ENCODE results near the gene IZUMO1R. TPM values are rescaled to one million over a fixed set of nuclear protein-coding genes. Genes with fewer than 3 reads are reported as not detected.

The IZUMO1R gene
- total and polyA plus RNA-seq, 3 experiments from 2014 or later, result not detected

GRCh38 chr11:94310191-94310875 lies 6.0 kb downstream of the IZUMO1R start:
- Histone ChIP-seq H3K27ac (ENCODE audit: low read depth, low read length) (no peak overlapping the region), H3K4me1 (ENCODE audit: insufficient read depth, low read length) (no peaks in the 10 kb centered on the region), H3K27me3 (ENCODE audit: insufficient read depth, low read length, poor library complexity, severe bottlenecking) (no peaks in the 10 kb centered on the region), H3K4me3 (ENCODE audit: low read length) (no peak overlapping the region), H3K9me3 (ENCODE audit: low read length) (no peaks in the 10 kb centered on the region), H3K36me3 (ENCODE audit: insufficient read depth, low read length) (no peaks in the 10 kb centered on the region)
- ChIA-PET POLR2A (no interaction called here), CTCF (no interaction called here)
- no peak for DNase-seq
- H3K4me1 Mint-ChIP-seq, result no peaks in the 10 kb centered on the region
- peak overlapping the region in 1 of 8 donors; percentile 26 for H3K27ac Mint-ChIP-seq
- no peaks in the 10 kb centered on the region for H3K36me3 Mint-ChIP-seq
- H3K27me3 Mint-ChIP-seq, result peaks cover 11 to 19% of the 10 kb centered on the region in 2 donors
- peaks cover 0 to 1% (median 0%) of the 10 kb centered on the region in 5 donors for H3K9me3 Mint-ChIP-seq
- no peak overlapping the region for H3K4me3 Mint-ChIP-seq

GRCh38 chr11:94312339-94312738 lies 8.0 kb downstream of the IZUMO1R start:
- peaks cover 0 to 1% (median 0%) of the 10 kb centered on the region in 5 donors for H3K9me3 Mint-ChIP-seq
- no peak for DNase-seq
- Histone ChIP-seq H3K4me1 (ENCODE audit: insufficient read depth, low read length) (no peaks in the 10 kb centered on the region), H3K36me3 (ENCODE audit: insufficient read depth, low read length) (no peaks in the 10 kb centered on the region), H3K27ac (ENCODE audit: low read depth, low read length) (no peak overlapping the region), H3K27me3 (ENCODE audit: insufficient read depth, low read length, poor library complexity, severe bottlenecking) (no peaks in the 10 kb centered on the region), H3K4me3 (ENCODE audit: low read length) (no peak overlapping the region), H3K9me3 (ENCODE audit: low read length) (no peaks in the 10 kb centered on the region)
- H3K27me3 Mint-ChIP-seq, result peaks cover 11 to 25% of the 10 kb centered on the region in 2 donors
- ChIA-PET POLR2A (no interaction called here), CTCF (no interaction called here)
- H3K36me3 Mint-ChIP-seq, result no peaks in the 10 kb centered on the region
- no peak overlapping the region for H3K27ac Mint-ChIP-seq
- H3K4me1 Mint-ChIP-seq, result no peaks in the 10 kb centered on the region
- no peak overlapping the region for H3K4me3 Mint-ChIP-seq

GRCh38 chr11:94314064-94314463 lies 9.7 kb downstream of the IZUMO1R start:
- H3K27ac ChIP-seq (ENCODE audit: low read depth, low read length), result no peak overlapping the region
- H3K4me1 ChIP-seq (ENCODE audit: insufficient read depth, low read length), result no peaks in the 10 kb centered on the region
- Mint-ChIP-seq H3K27me3 (peaks cover 11 to 25% of the 10 kb centered on the region in 2 donors), H3K27ac (no peak overlapping the region), H3K36me3 (no peaks in the 10 kb centered on the region), H3K4me1 (no peaks in the 10 kb centered on the region), H3K4me3 (no peak overlapping the region), H3K9me3 (peaks cover 0 to 3% (median 0%) of the 10 kb centered on the region in 5 donors)
- H3K4me3 ChIP-seq (ENCODE audit: low read length), result no peak overlapping the region
- ChIA-PET POLR2A (no interaction called here), CTCF (interaction anchor here (1.6 kb wide), 1 partner anchor 12 kb away, joined by 4 read pairs; no protein-coding TSS in a partner anchor)
- no peaks in the 10 kb centered on the region for H3K9me3 ChIP-seq (ENCODE audit: low read length)
- H3K27me3 ChIP-seq (ENCODE audit: insufficient read depth, low read length, poor library complexity, severe bottlenecking), result no peaks in the 10 kb centered on the region
- no peak for DNase-seq
- no peaks in the 10 kb centered on the region for H3K36me3 ChIP-seq (ENCODE audit: insufficient read depth, low read length)

GRCh38 chr11:94315664-94316063 lies 11.3 kb downstream of the IZUMO1R start:
- H3K4me3 Mint-ChIP-seq, result no peak overlapping the region
- H3K4me1 ChIP-seq (ENCODE audit: insufficient read depth, low read length), result no peaks in the 10 kb centered on the region
- H3K27ac ChIP-seq (ENCODE audit: low read depth, low read length), result no peak overlapping the region
- CTCF ChIA-PET, result no interaction called here
- no peaks in the 10 kb centered on the region for H3K27me3 ChIP-seq (ENCODE audit: insufficient read depth, low read length, poor library complexity, severe bottlenecking)
- no peaks in the 10 kb centered on the region for H3K36me3 Mint-ChIP-seq
- H3K36me3 ChIP-seq (ENCODE audit: insufficient read depth, low read length), result no peaks in the 10 kb centered on the region
- H3K27me3 Mint-ChIP-seq, result peaks cover 11 to 25% of the 10 kb centered on the region in 2 donors
- no peaks in the 10 kb centered on the region for H3K4me1 Mint-ChIP-seq
- H3K9me3 Mint-ChIP-seq, result peaks cover 0 to 2% (median 2%) of the 10 kb centered on the region in 5 donors
- POLR2A ChIA-PET, result no interaction called here
- DNase-seq, result no peak
- H3K27ac Mint-ChIP-seq, result no peak overlapping the region
- no peaks in the 10 kb centered on the region for H3K9me3 ChIP-seq (ENCODE audit: low read length)
- no peak overlapping the region for H3K4me3 ChIP-seq (ENCODE audit: low read length)

- Histone ChIP-seq H3K27ac (ENCODE audit: low read depth, low read length) (no peak overlapping the region), H3K4me1 (ENCODE audit: insufficient read depth, low read length) (no peaks in the 10 kb centered on the region), H3K27me3 (ENCODE audit: insufficient read depth, low read length, poor library complexity, severe bottlenecking) (no peaks in the 10 kb centered on the region), H3K36me3 (ENCODE audit: insufficient read depth, low read length) (no peaks in the 10 kb centered on the region), H3K9me3 (ENCODE audit: low read length) (no peaks in the 10 kb centered on the region), H3K4me3 (ENCODE audit: low read length) (no peak overlapping the region)
- no peaks in the 10 kb centered on the region for H3K4me1 Mint-ChIP-seq
- H3K27me3 Mint-ChIP-seq, result no peaks in the 10 kb centered on the region
- H3K27ac Mint-ChIP-seq, result no peak overlapping the region
- CTCF ChIA-PET, result no interaction called here
- H3K4me3 Mint-ChIP-seq, result no peak overlapping the region
- no peaks in the 10 kb centered on the region for H3K36me3 Mint-ChIP-seq
- POLR2A ChIA-PET, result no interaction called here
- peaks cover 0 to 4% (median 2%) of the 10 kb centered on the region in 5 donors for H3K9me3 Mint-ChIP-seq
- no peak for DNase-seq
Measured at GRCh38 chr11:94322501-94322900, 18.1 kb downstream of the IZUMO1R start.

GRCh38 chr11:94325681-94326080 lies 21.3 kb downstream of the IZUMO1R start:
- ChIA-PET POLR2A (no interaction called here), CTCF (interaction anchor here (0.6 to 1.6 kb wide), 2 partner anchors 11 to 181 kb away, joined by 4 read pairs; no protein-coding TSS in a partner anchor)
- H3K9me3 ChIP-seq (ENCODE audit: low read length), result no peaks in the 10 kb centered on the region
- Mint-ChIP-seq H3K27me3 (peaks cover 0 to 5% of the 10 kb centered on the region in 2 donors), H3K36me3 (no peaks in the 10 kb centered on the region), H3K27ac (no peak overlapping the region), H3K9me3 (peaks cover 0 to 3% (median 0%) of the 10 kb centered on the region in 5 donors), H3K4me1 (no peaks in the 10 kb centered on the region), H3K4me3 (no peak overlapping the region)
- H3K27ac ChIP-seq (ENCODE audit: low read depth, low read length), result no peak overlapping the region
- no peaks in the 10 kb centered on the region for H3K27me3 ChIP-seq (ENCODE audit: insufficient read depth, low read length, poor library complexity, severe bottlenecking)
- H3K4me3 ChIP-seq (ENCODE audit: low read length), result no peak overlapping the region
- H3K36me3 ChIP-seq (ENCODE audit: insufficient read depth, low read length), result no peaks in the 10 kb centered on the region
- H3K4me1 ChIP-seq (ENCODE audit: insufficient read depth, low read length), result no peaks in the 10 kb centered on the region
- DNase-seq, result peak; percentile 1 to 58 (median 24)

- ChIA-PET CTCF (interaction anchor here (1.6 kb wide), 1 partner anchor 13 kb away, joined by 4 read pairs; no protein-coding TSS in a partner anchor), POLR2A (no interaction called here)
- H3K9me3 ChIP-seq (ENCODE audit: low read length), result no peaks in the 10 kb centered on the region
- no peaks in the 10 kb centered on the region for H3K4me1 Mint-ChIP-seq
- H3K9me3 Mint-ChIP-seq, result peaks cover 0 to 2% (median 0%) of the 10 kb centered on the region in 5 donors
- no peaks in the 10 kb centered on the region for H3K36me3 ChIP-seq (ENCODE audit: insufficient read depth, low read length)
- H3K27ac ChIP-seq (ENCODE audit: low read depth, low read length), result no peak overlapping the region
- H3K36me3 Mint-ChIP-seq, result no peaks in the 10 kb centered on the region
- no peak for DNase-seq
- peaks cover 2 to 8% of the 10 kb centered on the region in 2 donors for H3K27me3 Mint-ChIP-seq
- H3K4me3 Mint-ChIP-seq, result no peak overlapping the region
- H3K4me1 ChIP-seq (ENCODE audit: insufficient read depth, low read length), result no peaks in the 10 kb centered on the region
- no peak overlapping the region for H3K4me3 ChIP-seq (ENCODE audit: low read length)
- H3K27ac Mint-ChIP-seq, result no peak overlapping the region
- H3K27me3 ChIP-seq (ENCODE audit: insufficient read depth, low read length, poor library complexity, severe bottlenecking), result no peaks in the 10 kb centered on the region
Measured at GRCh38 chr11:94326947-94327346, 22.6 kb downstream of the IZUMO1R start.

GRCh38 chr11:94328587-94329080 lies 24.3 kb downstream of the IZUMO1R start:
- DNase-seq, result no peak
- peaks cover 2 to 8% of the 10 kb centered on the region in 2 donors for H3K27me3 Mint-ChIP-seq
- ChIA-PET CTCF (no interaction called here), POLR2A (no interaction called here)
- H3K9me3 ChIP-seq (ENCODE audit: low read length), result no peaks in the 10 kb centered on the region
- no peak overlapping the region for H3K27ac ChIP-seq (ENCODE audit: low read depth, low read length)
- H3K4me1 Mint-ChIP-seq, result no peaks in the 10 kb centered on the region
- H3K36me3 ChIP-seq (ENCODE audit: insufficient read depth, low read length), result no peaks in the 10 kb centered on the region
- H3K27ac Mint-ChIP-seq, result no peak overlapping the region
- no peak overlapping the region for H3K4me3 Mint-ChIP-seq
- H3K4me3 ChIP-seq (ENCODE audit: low read length), result no peak overlapping the region
- H3K27me3 ChIP-seq (ENCODE audit: insufficient read depth, low read length, poor library complexity, severe bottlenecking), result no peaks in the 10 kb centered on the region
- H3K9me3 Mint-ChIP-seq, result peaks cover 0 to 2% (median 0%) of the 10 kb centered on the region in 5 donors
- H3K36me3 Mint-ChIP-seq, result no peaks in the 10 kb centered on the region
- H3K4me1 ChIP-seq (ENCODE audit: insufficient read depth, low read length), result no peaks in the 10 kb centered on the region
